ENCODE measurements around the gene RNF183.

DNA sequence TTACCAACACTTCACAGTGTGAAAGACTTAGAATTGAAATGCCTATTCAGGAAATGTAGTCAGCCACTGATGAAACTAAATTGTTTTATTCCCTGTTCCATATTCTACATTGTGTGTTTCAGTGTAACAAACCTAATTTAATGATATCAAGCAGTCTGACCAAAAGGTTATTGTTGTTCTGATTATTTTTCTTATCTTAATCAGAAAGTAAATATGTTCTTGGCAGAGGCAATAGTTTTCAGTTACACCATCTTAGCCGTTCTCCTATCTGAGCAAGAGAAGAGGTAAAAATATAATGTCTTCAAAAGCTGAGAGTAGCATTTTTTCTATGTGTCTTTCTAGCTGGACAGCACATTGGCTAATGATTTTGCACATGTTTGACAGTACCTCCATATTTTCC is 44.9 kb downstream of the RNF183 start:
- TF ChIP-seq, protein P1, sequence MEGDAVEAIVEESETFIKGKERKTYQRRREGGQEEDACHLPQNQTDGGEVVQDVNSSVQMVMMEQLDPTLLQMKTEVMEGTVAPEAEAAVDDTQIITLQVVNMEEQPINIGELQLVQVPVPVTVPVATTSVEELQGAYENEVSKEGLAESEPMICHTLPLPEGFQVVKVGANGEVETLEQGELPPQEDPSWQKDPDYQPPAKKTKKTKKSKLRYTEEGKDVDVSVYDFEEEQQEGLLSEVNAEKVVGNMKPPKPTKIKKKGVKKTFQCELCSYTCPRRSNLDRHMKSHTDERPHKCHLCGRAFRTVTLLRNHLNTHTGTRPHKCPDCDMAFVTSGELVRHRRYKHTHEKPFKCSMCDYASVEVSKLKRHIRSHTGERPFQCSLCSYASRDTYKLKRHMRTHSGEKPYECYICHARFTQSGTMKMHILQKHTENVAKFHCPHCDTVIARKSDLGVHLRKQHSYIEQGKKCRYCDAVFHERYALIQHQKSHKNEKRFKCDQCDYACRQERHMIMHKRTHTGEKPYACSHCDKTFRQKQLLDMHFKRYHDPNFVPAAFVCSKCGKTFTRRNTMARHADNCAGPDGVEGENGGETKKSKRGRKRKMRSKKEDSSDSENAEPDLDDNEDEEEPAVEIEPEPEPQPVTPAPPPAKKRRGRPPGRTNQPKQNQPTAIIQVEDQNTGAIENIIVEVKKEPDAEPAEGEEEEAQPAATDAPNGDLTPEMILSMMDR (IDR thresholded peaks at IDR 0.05), result no peak
- TF ChIP-seq POLR2A (IDR thresholded peaks at IDR 0.05), result no peak

All from body of pancreas (tissue), 4 donors.